Mesenchymal stem cell (in vitro differentiated cells and primary cell): ENCODE results near the gene LDLR. TPM values are rescaled to one million over a fixed set of nuclear protein-coding genes. Genes with fewer than 3 reads are reported as not detected.

Experiments used
- DNase-seq: peaks from one replicate; pipeline ENCODE4 v3.0.0-alpha.2; 2013
- H2AFZ ChIP-seq: one replicate; pipeline ENCODE4 v1.6.1; 2013; ENCODE audit warnings: low read depth, mild to moderate bottlenecking, control low read depth, inconsistent platforms, low read length, moderate library complexity
- H2AK5ac ChIP-seq: 2 replicates; pipeline ENCODE4 v1.6.1; 2013; ENCODE audit warnings: low read length, moderate library complexity, mild to moderate bottlenecking, inconsistent platforms; ENCODE audit not compliant: severe bottlenecking
- H2BK120ac ChIP-seq: one replicate; pipeline ENCODE4 v1.6.1; 2013; ENCODE audit warnings: low read depth, mild to moderate bottlenecking, inconsistent platforms, low read length, moderate library complexity
- H2BK12ac ChIP-seq, 2 experiments: one replicate each; pipeline ENCODE4 v1.6.1; 2013; ENCODE audit warnings: inconsistent platforms in 2 of 2, low read length in 2 of 2, mild to moderate bottlenecking in 2 of 2, moderate library complexity in 2 of 2, control low read depth in 1 of 2
- H2BK15ac ChIP-seq: one replicate; pipeline ENCODE4 v1.6.1; 2013; ENCODE audit warnings: mild to moderate bottlenecking, low read depth, inconsistent platforms; ENCODE audit not compliant: poor library complexity, severe bottlenecking
- H2BK5ac ChIP-seq: 2 replicates; pipeline ENCODE4 v1.6.1; 2013; ENCODE audit warnings: low read depth, mild to moderate bottlenecking, low read length, control low read depth, inconsistent platforms; ENCODE audit not compliant: poor library complexity, severe bottlenecking
- H3K14ac ChIP-seq, 2 experiments: one replicate each; pipeline ENCODE4 v1.6.1; 2013; ENCODE audit warnings: inconsistent platforms in 2 of 2, low read length in 2 of 2, control low read depth in 1 of 2, mild to moderate bottlenecking in 1 of 2, moderate library complexity in 1 of 2
- H3K18ac ChIP-seq, 2 experiments: one replicate each; pipeline ENCODE4 v1.6.1; 2013; ENCODE audit warnings: inconsistent platforms in 2 of 2, low read length in 2 of 2, control low read depth in 1 of 2, low read depth in 1 of 2, mild to moderate bottlenecking in 1 of 2
- H3K23ac ChIP-seq, 2 experiments: one replicate each; pipeline ENCODE4 v1.6.1; 2013; ENCODE audit warnings: inconsistent platforms in 2 of 2, low read length in 2 of 2, mild to moderate bottlenecking in 2 of 2, moderate library complexity in 2 of 2, control low read depth in 1 of 2
- H3K27ac ChIP-seq: 2 replicates; pipeline ENCODE4 v1.5.1; 2013; ENCODE audit warnings: mild to moderate bottlenecking, moderate library complexity, low read length, control low read depth, inconsistent platforms; ENCODE audit not compliant: poor library complexity, severe bottlenecking
- H3K27me3 ChIP-seq, 2 experiments: 2 replicates each; pipeline versions ENCODE4 v1.6.1 to v1.7.0; 2013; ENCODE audit warnings: low read length in 2 of 2, mild to moderate bottlenecking in 2 of 2, moderate library complexity in 2 of 2, control low read depth in 1 of 2, inconsistent platforms in 1 of 2; ENCODE audit not compliant: control insufficient read depth in 1 of 2, insufficient read depth in 1 of 2
- H3K36me3 ChIP-seq, 2 experiments: 2 replicates each; pipeline versions ENCODE4 v1.6.1 to v1.7.0; 2013; ENCODE audit warnings: low read length in 2 of 2, control low read depth in 1 of 2, inconsistent platforms in 1 of 2, low read depth in 1 of 2, mild to moderate bottlenecking in 1 of 2; ENCODE audit not compliant: insufficient read depth in 2 of 2, control insufficient read depth in 1 of 2
- H3K4ac ChIP-seq, 2 experiments: one replicate each; pipeline ENCODE4 v1.6.1; 2013; ENCODE audit warnings: inconsistent platforms in 2 of 2, low read length in 2 of 2, mild to moderate bottlenecking in 2 of 2, moderate library complexity in 2 of 2, control low read depth in 1 of 2, low read depth in 1 of 2
- H3K4me1 ChIP-seq: 2 replicates; pipeline ENCODE4 v1.6.1; 2013; ENCODE audit warnings: low read depth, low read length, control low read depth; ENCODE audit not compliant: control insufficient read depth, insufficient read depth
- H3K4me2 ChIP-seq: 2 replicates; pipeline ENCODE4 v1.6.1; 2013; ENCODE audit warnings: low read length, mild to moderate bottlenecking, inconsistent platforms; ENCODE audit not compliant: poor library complexity, severe bottlenecking
- H3K4me3 ChIP-seq, 2 experiments: 2 replicates each; pipeline versions ENCODE4 v1.5.1 to v1.7.0; 2013; ENCODE audit warnings: low read length in 2 of 2, mild to moderate bottlenecking in 2 of 2, control low read depth in 1 of 2, low read depth in 1 of 2; ENCODE audit not compliant: insufficient read depth in 1 of 2
- H3K79me1 ChIP-seq: replicated peaks from 2 replicates; pipeline ENCODE4 v1.6.1; 2013; ENCODE audit warnings: mild to moderate bottlenecking, control low read depth, low read length, inconsistent platforms; ENCODE audit not compliant: poor library complexity, severe bottlenecking
- H3K9ac ChIP-seq: 2 replicates; pipeline ENCODE4 v1.7.0; 2013; ENCODE audit warnings: mild to moderate bottlenecking, low read length, moderate library complexity
- H3K9me3 ChIP-seq: 2 replicates; pipeline ENCODE4 v1.7.0; 2013; ENCODE audit warnings: mild to moderate bottlenecking, low read length; ENCODE audit not compliant: control insufficient read depth
- H4K8ac ChIP-seq: one replicate; pipeline ENCODE4 v1.6.1; 2013; ENCODE audit warnings: inconsistent platforms, mild to moderate bottlenecking, low read length, moderate library complexity
- H4K91ac ChIP-seq: one replicate; pipeline ENCODE4 v1.6.1; 2013; ENCODE audit warnings: mild to moderate bottlenecking, low read length, inconsistent platforms
- WGBS: methylation state at CpG from one replicate; pipeline ENCODE4 v1.1.7; 2013; ENCODE audit warnings: mixed read lengths; 5-methylcytosine and 5-hydroxymethylcytosine counted together
- polyA plus RNA-seq, 2 experiments: library from polyadenylated mRNA; stranded (reverse); fragments of 200-250 nt; gene quantifications; one replicate each; pipeline ENCODE4 v1.2.3, GENCODE V29; 2013

The LDLR gene
- 248 TPM for polyA plus RNA-seq (2013, experiment 1 of 2)
- 236 TPM for polyA plus RNA-seq (2013, experiment 2 of 2)

DNA sequence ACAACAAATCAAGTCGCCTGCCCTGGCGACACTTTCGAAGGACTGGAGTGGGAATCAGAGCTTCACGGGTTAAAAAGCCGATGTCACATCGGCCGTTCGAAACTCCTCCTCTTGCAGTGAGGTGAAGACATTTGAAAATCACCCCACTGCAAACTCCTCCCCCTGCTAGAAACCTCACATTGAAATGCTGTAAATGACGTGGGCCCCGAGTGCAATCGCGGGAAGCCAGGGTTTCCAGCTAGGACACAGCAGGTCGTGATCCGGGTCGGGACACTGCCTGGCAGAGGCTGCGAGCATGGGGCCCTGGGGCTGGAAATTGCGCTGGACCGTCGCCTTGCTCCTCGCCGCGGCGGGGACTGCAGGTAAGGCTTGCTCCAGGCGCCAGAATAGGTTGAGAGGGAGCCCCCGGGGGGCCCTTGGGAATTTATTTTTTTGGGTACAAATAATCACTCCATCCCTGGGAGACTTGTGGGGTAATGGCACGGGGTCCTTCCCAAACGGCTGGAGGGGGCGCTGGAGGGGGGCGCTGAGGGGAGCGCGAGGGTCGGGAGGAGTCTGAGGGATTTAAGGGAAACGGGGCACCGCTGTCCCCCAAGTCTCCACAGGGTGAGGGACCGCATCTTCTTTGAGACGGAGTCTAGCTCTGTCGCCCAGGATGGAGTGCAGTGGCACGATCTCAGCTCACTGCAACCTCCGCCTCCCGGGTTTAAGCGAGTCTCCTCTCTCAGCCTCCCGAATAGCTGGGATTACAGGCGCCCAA, at the start of gene LDLR:
Gene LDLR, plus strand, starts transcription at position 210 of the 760 bp plus-strand sequence. Its CDS starts 86 bp downstream, at position 296.
- Histone ChIP-seq H3K27me3 (no peaks in the 10 kb centered on the region), H2AK5ac (peak within 1 kb of the TSS; percentile 76), H3K4me3 (peak within 1 kb of the TSS; percentile 68 to 93), H4K91ac (peak within 1 kb of the TSS; percentile 93), H3K14ac (peak within 1 kb of the TSS in 1 of 2 experiments; percentile 50), H2BK120ac (peak within 1 kb of the TSS; percentile 92), H3K79me1 (no peaks in the 10 kb centered on the region), H3K4me1 (peaks cover 17% of the 10 kb centered on the region), H3K9ac (peak within 1 kb of the TSS; percentile 100), H2BK12ac (peak within 1 kb of the TSS; percentile 63 to 67), H3K36me3 (peaks cover 14 to 27% of the 10 kb centered on the region in 2 experiments), H4K8ac (peak within 1 kb of the TSS; percentile 79), H3K27ac (peak within 1 kb of the TSS; percentile 82), H2BK5ac (peak within 1 kb of the TSS; percentile 53), H3K23ac (peak within 1 kb of the TSS in 1 of 2 experiments; percentile 63), H3K9me3 (no peaks in the 10 kb centered on the region), H3K4ac (peak within 1 kb of the TSS; percentile 73 to 94), H3K4me2 (peak within 1 kb of the TSS; percentile 67), H3K18ac (peak within 1 kb of the TSS; percentile 90 to 94), H2BK15ac (peak within 1 kb of the TSS; percentile 96), H2AFZ (no peak within 1 kb of the TSS)
- DNase-seq, result peak; percentile 99
- WGBS, result under 1% methylated on average over 42 of the region's 43 CpGs

- Histone ChIP-seq H3K23ac (no peak overlapping the region), H3K4me1 (no peaks in the 10 kb centered on the region), H3K4ac (no peak overlapping the region), H3K9ac (no peak overlapping the region), H2AFZ (no peak overlapping the region), H4K91ac (no peak overlapping the region), H3K4me2 (no peak overlapping the region), H3K36me3 (peaks cover 67 to 70% of the 10 kb centered on the region in 2 experiments), H2BK5ac (no peak overlapping the region), H2BK15ac (no peak overlapping the region), H3K79me1 (peaks cover 38% of the 10 kb centered on the region), H3K14ac (no peak overlapping the region), H4K8ac (no peak overlapping the region), H3K27me3 (no peaks in the 10 kb centered on the region), H2AK5ac (no peak overlapping the region), H3K9me3 (no peaks in the 10 kb centered on the region), H3K18ac (no peak overlapping the region), H3K27ac (no peak overlapping the region), H2BK12ac (no peak overlapping the region), H3K4me3 (no peak overlapping the region), H2BK120ac (no peak overlapping the region)
- 99% methylated on average over 33 of the region's 33 CpGs for WGBS
- DNase-seq, result no peak
Observed at GRCh38 chr19:11041194-11041593, 48.1 kb upstream of the LDLR start.

DNA sequence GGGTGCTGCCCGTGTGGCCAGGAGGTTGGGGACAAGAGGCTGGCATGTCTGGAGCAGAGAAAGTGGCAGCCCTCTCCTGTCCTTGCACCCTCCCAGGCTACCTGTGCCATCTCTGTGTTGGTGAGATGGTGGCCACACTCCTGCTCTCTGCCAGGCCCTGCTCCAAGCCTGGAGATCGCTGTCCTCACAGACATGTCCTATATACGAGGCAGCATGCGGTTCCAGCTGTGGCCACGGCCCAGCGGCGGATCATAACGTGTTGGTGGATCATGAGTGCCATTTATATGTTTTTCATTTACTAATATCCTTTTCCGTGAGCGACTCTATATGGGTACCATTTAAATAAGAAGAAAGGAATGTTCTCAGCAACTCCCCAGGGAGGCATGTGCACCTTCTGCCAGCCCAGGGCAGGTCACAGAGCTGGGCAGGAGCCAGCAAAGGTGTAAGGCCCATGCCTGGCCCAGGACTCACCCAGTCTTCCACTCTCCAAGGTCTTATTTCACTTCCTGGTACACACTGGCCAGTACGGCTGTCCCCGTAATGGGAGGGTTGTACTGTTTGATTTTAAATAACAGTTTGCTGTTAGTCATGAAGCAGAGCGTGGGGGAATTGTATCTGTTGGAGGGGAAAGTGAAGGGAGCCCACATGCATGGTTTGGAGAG, 47.2 kb upstream of the LDLR start:
- Histone ChIP-seq H3K4me2 (no peak overlapping the region), H3K23ac (no peak overlapping the region), H2BK5ac (no peak overlapping the region), H2BK15ac (no peak overlapping the region), H3K9me3 (no peaks in the 10 kb centered on the region), H3K14ac (no peak overlapping the region), H3K18ac (no peak overlapping the region), H3K4me3 (no peak overlapping the region), H3K36me3 (peaks cover 59 to 65% of the 10 kb centered on the region in 2 experiments), H2BK12ac (no peak overlapping the region), H4K91ac (no peak overlapping the region), H4K8ac (no peak overlapping the region), H3K79me1 (peaks cover 34% of the 10 kb centered on the region), H3K27me3 (no peaks in the 10 kb centered on the region), H2AFZ (no peak overlapping the region), H2AK5ac (no peak overlapping the region), H3K4ac (no peak overlapping the region), H3K27ac (no peak overlapping the region), H3K9ac (no peak overlapping the region), H2BK120ac (no peak overlapping the region), H3K4me1 (peaks cover 3% of the 10 kb centered on the region)
- 89% methylated on average over 10 of the region's 13 CpGs for WGBS
- DNase-seq, result no peak

- Histone ChIP-seq H3K27me3 (no peaks in the 10 kb centered on the region), H2AK5ac (no peak overlapping the region), H2AFZ (no peak overlapping the region), H3K9ac (no peak overlapping the region), H4K91ac (no peak overlapping the region), H3K9me3 (no peaks in the 10 kb centered on the region), H3K14ac (no peak overlapping the region), H2BK5ac (no peak overlapping the region), H3K4me2 (no peak overlapping the region), H3K18ac (no peak overlapping the region), H3K36me3 (peaks cover 61% of the 10 kb centered on the region in 2 experiments), H3K4me3 (no peak overlapping the region), H3K23ac (no peak overlapping the region), H3K27ac (no peak overlapping the region), H3K79me1 (peaks cover 40% of the 10 kb centered on the region), H2BK15ac (no peak overlapping the region), H3K4me1 (peaks cover 3% of the 10 kb centered on the region), H2BK120ac (no peak overlapping the region), H2BK12ac (no peak overlapping the region), H4K8ac (no peak overlapping the region), H3K4ac (no peak overlapping the region)
- no peak for DNase-seq
- 99% methylated on average over 10 of the region's 10 CpGs for WGBS
Observed at GRCh38 chr19:11044431-11044830, 44.8 kb upstream of the LDLR start.
